ENCODE results near the gene PHOSPHO2. TPM values are rescaled to one million over a fixed set of nuclear protein-coding genes. Genes with fewer than 3 reads are reported as not detected.
A peak's percentile ranks its signal among the peaks of the same experiment; 100 is the strongest.

PHOSPHO2 gene
- total and polyA plus RNA-seq, 10 of the 15 experiments (the other 5 are each of a cell fraction or from before 2014, with no cell fraction given) = 2.7 to 7.6 (median 4.2) TPM

DNA sequence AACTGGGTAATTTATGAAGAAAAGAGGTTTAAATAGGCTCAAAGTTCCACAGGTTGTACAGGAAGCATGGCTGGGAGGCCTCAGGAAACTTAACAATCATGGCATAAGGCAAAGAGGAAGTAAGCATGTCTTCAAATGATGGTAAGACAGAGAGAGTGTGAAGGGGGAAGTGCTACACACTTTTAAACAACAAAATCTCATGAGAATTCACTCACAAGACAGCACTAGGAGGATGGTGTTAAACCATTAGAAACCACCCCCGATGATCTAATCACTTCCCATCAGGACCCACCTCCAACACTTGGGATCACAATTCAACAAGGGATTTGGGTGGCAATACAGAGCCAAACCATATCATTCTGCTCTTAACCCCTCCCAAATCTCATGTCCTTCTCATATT, 34.9 kb upstream of the PHOSPHO2 start (continued):
- TF ChIP-seq YY1 (IDR thresholded peaks at IDR 0.05; ENCODE audit: low read depth, low read length) = no peak
- TF ChIP-seq SPI1 (IDR thresholded peaks at IDR 0.05; ENCODE audit: borderline replicate concordance, insufficient read depth, low read depth, low read length) = peak; percentile 46; the same call in 1 of the 2 replicates
- TF ChIP-seq MEF2B (IDR thresholded peaks at IDR 0.05; ENCODE audit: partially characterized antibody, poor library complexity, severe bottlenecking) = peak; percentile 66
- TF ChIP-seq POLR2AphosphoS5 (IDR thresholded peaks at IDR 0.05; ENCODE audit: low read length) = no peak
- TF ChIP-seq BHLHE40 (IDR thresholded peaks at IDR 0.05; ENCODE audit: borderline replicate concordance in 1 of 2, low read depth in 2 of 2, low read length in 1 of 2) = no peak; a peak in 1 of 4 replicates
- TF ChIP-seq SRF (IDR thresholded peaks at IDR 0.05; ENCODE audit: low read depth in 2 of 2, low read length in 2 of 2) = no peak
- TF ChIP-seq, protein P1, sequence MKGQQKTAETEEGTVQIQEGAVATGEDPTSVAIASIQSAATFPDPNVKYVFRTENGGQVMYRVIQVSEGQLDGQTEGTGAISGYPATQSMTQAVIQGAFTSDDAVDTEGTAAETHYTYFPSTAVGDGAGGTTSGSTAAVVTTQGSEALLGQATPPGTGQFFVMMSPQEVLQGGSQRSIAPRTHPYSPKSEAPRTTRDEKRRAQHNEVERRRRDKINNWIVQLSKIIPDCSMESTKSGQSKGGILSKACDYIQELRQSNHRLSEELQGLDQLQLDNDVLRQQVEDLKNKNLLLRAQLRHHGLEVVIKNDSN (IDR thresholded peaks at IDR 0.05; ENCODE audit: borderline replicate concordance, extremely low read length, insufficient read depth, low read depth, low read length) = no peak
- peak; percentile 71 for TF ChIP-seq ATF7 (IDR thresholded peaks at IDR 0.05; ENCODE audit: low read depth)
- TF ChIP-seq KLF5 (IDR thresholded peaks at IDR 0.05; ENCODE audit: partially characterized antibody) = no peak
- TF ChIP-seq PML (IDR thresholded peaks at IDR 0.05; ENCODE audit: low read length) = no peak
- TF ChIP-seq, protein P2, sequence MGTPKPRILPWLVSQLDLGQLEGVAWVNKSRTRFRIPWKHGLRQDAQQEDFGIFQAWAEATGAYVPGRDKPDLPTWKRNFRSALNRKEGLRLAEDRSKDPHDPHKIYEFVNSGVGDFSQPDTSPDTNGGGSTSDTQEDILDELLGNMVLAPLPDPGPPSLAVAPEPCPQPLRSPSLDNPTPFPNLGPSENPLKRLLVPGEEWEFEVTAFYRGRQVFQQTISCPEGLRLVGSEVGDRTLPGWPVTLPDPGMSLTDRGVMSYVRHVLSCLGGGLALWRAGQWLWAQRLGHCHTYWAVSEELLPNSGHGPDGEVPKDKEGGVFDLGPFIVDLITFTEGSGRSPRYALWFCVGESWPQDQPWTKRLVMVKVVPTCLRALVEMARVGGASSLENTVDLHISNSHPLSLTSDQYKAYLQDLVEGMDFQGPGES (IDR thresholded peaks at IDR 0.05) = no peak
- TF ChIP-seq, protein P3, sequence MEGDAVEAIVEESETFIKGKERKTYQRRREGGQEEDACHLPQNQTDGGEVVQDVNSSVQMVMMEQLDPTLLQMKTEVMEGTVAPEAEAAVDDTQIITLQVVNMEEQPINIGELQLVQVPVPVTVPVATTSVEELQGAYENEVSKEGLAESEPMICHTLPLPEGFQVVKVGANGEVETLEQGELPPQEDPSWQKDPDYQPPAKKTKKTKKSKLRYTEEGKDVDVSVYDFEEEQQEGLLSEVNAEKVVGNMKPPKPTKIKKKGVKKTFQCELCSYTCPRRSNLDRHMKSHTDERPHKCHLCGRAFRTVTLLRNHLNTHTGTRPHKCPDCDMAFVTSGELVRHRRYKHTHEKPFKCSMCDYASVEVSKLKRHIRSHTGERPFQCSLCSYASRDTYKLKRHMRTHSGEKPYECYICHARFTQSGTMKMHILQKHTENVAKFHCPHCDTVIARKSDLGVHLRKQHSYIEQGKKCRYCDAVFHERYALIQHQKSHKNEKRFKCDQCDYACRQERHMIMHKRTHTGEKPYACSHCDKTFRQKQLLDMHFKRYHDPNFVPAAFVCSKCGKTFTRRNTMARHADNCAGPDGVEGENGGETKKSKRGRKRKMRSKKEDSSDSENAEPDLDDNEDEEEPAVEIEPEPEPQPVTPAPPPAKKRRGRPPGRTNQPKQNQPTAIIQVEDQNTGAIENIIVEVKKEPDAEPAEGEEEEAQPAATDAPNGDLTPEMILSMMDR (IDR thresholded peaks at IDR 0.05 in 2 of 3, conservative IDR thresholded peaks at IDR 0.05 in 1 of 3; ENCODE audit: control insufficient read depth in 2 of 3, extremely low read depth in 1 of 3, insufficient read depth in 1 of 3, low read depth in 3 of 3, low read length in 3 of 3) = no peak
- no peak for TF ChIP-seq RAD51 (IDR thresholded peaks at IDR 0.05)
- TF ChIP-seq SIX5 (IDR thresholded peaks at IDR 0.05; ENCODE audit: low read depth, low read length, severe bottlenecking) = no peak
- no peak for TF ChIP-seq EZH2 (IDR thresholded peaks at IDR 0.05; ENCODE audit: borderline replicate concordance, control insufficient read depth, low read depth, low read length)
- TF ChIP-seq CBFB (IDR thresholded peaks at IDR 0.05; ENCODE audit: low read depth) = no peak
- TF ChIP-seq EP300 (IDR thresholded peaks at IDR 0.05; ENCODE audit: borderline replicate concordance in 1 of 2, control insufficient read depth in 1 of 2, low read depth in 2 of 2, low read length in 2 of 2) = 0 out of 4 replicates have a peak, but pooled peaks of 1 of the 2 experiments have one; percentile 16
- TF ChIP-seq POLR2AphosphoS2 (IDR thresholded peaks at IDR 0.05; ENCODE audit: low read depth, low read length) = no peak
- TF ChIP-seq, protein P4, sequence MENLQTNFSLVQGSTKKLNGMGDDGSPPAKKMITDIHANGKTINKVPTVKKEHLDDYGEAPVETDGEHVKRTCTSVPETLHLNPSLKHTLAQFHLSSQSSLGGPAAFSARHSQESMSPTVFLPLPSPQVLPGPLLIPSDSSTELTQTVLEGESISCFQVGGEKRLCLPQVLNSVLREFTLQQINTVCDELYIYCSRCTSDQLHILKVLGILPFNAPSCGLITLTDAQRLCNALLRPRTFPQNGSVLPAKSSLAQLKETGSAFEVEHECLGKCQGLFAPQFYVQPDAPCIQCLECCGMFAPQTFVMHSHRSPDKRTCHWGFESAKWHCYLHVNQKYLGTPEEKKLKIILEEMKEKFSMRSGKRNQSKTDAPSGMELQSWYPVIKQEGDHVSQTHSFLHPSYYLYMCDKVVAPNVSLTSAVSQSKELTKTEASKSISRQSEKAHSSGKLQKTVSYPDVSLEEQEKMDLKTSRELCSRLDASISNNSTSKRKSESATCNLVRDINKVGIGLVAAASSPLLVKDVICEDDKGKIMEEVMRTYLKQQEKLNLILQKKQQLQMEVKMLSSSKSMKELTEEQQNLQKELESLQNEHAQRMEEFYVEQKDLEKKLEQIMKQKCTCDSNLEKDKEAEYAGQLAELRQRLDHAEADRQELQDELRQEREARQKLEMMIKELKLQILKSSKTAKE (IDR thresholded peaks at IDR 0.05; ENCODE audit: low read depth, poor library complexity, severe bottlenecking) = no peak
- no peak for TF ChIP-seq STAT1 (conservative IDR thresholded peaks at IDR 0.05)
- TF ChIP-seq, protein P5, sequence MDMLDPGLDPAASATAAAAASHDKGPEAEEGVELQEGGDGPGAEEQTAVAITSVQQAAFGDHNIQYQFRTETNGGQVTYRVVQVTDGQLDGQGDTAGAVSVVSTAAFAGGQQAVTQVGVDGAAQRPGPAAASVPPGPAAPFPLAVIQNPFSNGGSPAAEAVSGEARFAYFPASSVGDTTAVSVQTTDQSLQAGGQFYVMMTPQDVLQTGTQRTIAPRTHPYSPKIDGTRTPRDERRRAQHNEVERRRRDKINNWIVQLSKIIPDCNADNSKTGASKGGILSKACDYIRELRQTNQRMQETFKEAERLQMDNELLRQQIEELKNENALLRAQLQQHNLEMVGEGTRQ (IDR thresholded peaks at IDR 0.05; ENCODE audit: borderline replicate concordance, low read depth, low read length) = no peak
- no peak for TF ChIP-seq MTA3 (IDR thresholded peaks at IDR 0.05; ENCODE audit: borderline replicate concordance, low read length)
- TF ChIP-seq ZNF384 (IDR thresholded peaks at IDR 0.05; ENCODE audit: borderline replicate concordance, low read depth, low read length) = no peak
